H1 (cell line): ENCODE results near the gene SYMPK. TPM values are rescaled to one million over a fixed set of nuclear protein-coding genes. Genes with fewer than 3 reads are reported as not detected.

Source experiments
- HDAC2 ChIP-seq, 2 experiments: fragments of 300-600 bp in 1 of 2; sonication (generic) in 1 of 2; IDR thresholded peaks; 2 replicates each; pipeline ENCODE4 v1.6.1; 2011 to 2012; ENCODE audit warnings: low read depth in 2 of 2, low read length in 2 of 2, mild to moderate bottlenecking in 2 of 2, moderate library complexity in 2 of 2, borderline replicate concordance in 1 of 2, inconsistent platforms in 1 of 2
- HDAC6 ChIP-seq: IDR thresholded peaks from one replicate; pipeline ENCODE4 v1.7.1; 2012; ENCODE audit warnings: low read depth, mild to moderate bottlenecking, inconsistent platforms, low read length, moderate library complexity
- KDM1A ChIP-seq: fragments of 200-600, 300-600 bp; sonication (generic); IDR thresholded peaks from 2 replicates; pipeline ENCODE4 v1.7.1; 2016; ENCODE audit warnings: mild to moderate bottlenecking, low read length, borderline replicate concordance
- NANOG ChIP-seq: IDR thresholded peaks from 2 replicates; pipeline ENCODE4 v1.6.1; 2011; ENCODE audit warnings: low read length, low read depth, mild to moderate bottlenecking, inconsistent platforms; ENCODE audit not compliant: insufficient read depth, poor library complexity, severe bottlenecking
- POLR2A ChIP-seq, 2 experiments: IDR thresholded peaks; 1 replicate in 1 of 2; 2 replicates in 1 of 2; pipeline ENCODE4 v1.6.1; 2011; ENCODE audit warnings: low read depth in 2 of 2, low read length in 2 of 2, mild to moderate bottlenecking in 2 of 2; ENCODE audit errors: control extremely low read depth in 1 of 2
- RAD21 ChIP-seq, 2 experiments: IDR thresholded peaks in 1 of 2; conservative IDR thresholded peaks in 1 of 2; 2 replicates each; pipeline ENCODE4 v1.6.1; 2011; ENCODE audit warnings: low read depth in 2 of 2, low read length in 2 of 2, improper control_type of control experiment in 1 of 2, inconsistent platforms in 1 of 2, mild to moderate bottlenecking in 1 of 2, moderate library complexity in 1 of 2
- SIRT6 ChIP-seq: IDR thresholded peaks from one replicate; pipeline ENCODE4 v1.7.1; 2012; ENCODE audit warnings: low read length, inconsistent platforms
- polyA plus RNA-seq, 7 experiments: library from polyadenylated mRNA; depleted of rRNA in 3 of 7; stranded (reverse) in 5 of 7; unstranded in 2 of 7; fragments of >200 nt in 5 of 7; fragments of 200-250 nt in 2 of 7; gene quantifications; 1 replicate in 5 of 7; 2 replicates in 1 of 7; 4 replicates in 1 of 7; pipeline versions ENCODE4 v1.2.1 to v1.2.3, GENCODE V29; 2011 to 2013; ENCODE audit warnings: missing spikeins in 2 of 7, mixed read lengths in 2 of 7
- total RNA-seq: library from RNA; stranded (reverse); fragmentation: NEBNext Ultra II Directional; extraction: Animal tissue kit (Norgen Biotek cat#: 25700); gene quantifications from 2 replicates; pipeline ENCODE4 v1.2.1, GENCODE V29; 2021
- TF ChIP-seq, protein P1 (sequence below), 3 experiments: IDR thresholded peaks; 1 replicate in 2 of 3; 2 replicates in 1 of 3; pipeline versions ENCODE4 v1.5.1 to v1.6.1; 2011; ENCODE audit warnings: low read length in 3 of 3, mild to moderate bottlenecking in 3 of 3, inconsistent platforms in 2 of 3, low read depth in 1 of 3, moderate library complexity in 1 of 3; ENCODE audit not compliant: insufficient read depth in 1 of 3; ENCODE audit errors: control extremely low read depth in 1 of 3

SYMPK gene
- total and polyA plus RNA-seq, 2 of the 8 experiments (the other 6 are each of a cell fraction or from before 2014, with no cell fraction given): 93.6 to 99.5 TPM

DNA sequence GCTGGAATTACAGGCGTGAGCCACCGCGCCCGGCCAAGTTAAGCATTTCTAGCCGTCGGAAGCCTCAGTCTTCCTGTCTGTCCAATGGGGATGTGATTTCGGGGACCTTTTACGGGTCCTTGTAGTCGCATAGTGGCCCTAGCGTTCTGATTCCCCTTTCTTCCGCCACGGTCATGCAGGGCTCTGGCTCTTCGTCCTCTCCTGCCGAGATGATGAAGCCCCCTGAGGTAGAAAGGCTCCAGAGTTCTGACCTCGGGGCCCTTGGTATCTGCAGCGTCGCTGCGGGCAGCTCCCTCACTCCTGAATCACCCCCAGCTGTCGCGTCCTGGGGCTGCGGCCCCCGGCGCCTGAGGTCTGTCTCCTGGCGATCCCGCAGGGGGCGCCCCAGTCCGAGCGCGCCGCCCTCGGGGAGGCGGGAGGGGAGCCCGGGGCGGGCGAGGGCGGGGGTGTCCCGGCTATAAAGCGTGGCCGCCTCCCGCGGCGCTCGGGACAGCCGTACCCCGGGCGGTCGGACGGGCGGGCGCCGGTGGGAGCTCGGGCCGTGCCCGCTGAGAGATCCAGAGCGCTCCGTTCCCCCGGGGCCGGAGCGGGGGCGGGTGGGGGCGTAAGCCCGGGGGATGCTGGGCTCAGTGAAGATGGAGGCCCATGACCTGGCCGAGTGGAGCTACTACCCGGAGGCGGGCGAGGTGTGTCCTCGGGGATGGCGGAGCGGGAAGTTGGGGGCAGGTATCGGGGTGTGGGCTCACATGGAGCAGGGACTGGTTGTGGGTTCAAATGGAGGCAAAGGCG lies 1.1 kb upstream of the SYMPK start, which contains the start of gene FOXA3 (continued):
- TF ChIP-seq SIRT6 (no peak), HDAC6 (no peak), HDAC2 (IDR thresholded peaks at IDR 0.05; ENCODE audit: borderline replicate concordance in 1 of 2, low read depth in 2 of 2, low read length in 2 of 2) (peak in 1 of 2 experiments; percentile 99; a peak in 2 of 4 replicates), KDM1A (peak; percentile 99), NANOG (peak; percentile 49), POLR2A (IDR thresholded peaks at IDR 0.05; ENCODE audit: control extremely low read depth in 1 of 2, low read depth in 2 of 2, low read length in 2 of 2) (peak in 1 of 2 experiments; percentile 53; a peak in 1 of 3 replicates), RAD21 (IDR thresholded peaks at IDR 0.05 in 1 of 2, conservative IDR thresholded peaks at IDR 0.05 in 1 of 2; ENCODE audit: low read depth in 2 of 2, low read length in 2 of 2) (peak; percentile 66 to 86)
- TF ChIP-seq, protein P1, sequence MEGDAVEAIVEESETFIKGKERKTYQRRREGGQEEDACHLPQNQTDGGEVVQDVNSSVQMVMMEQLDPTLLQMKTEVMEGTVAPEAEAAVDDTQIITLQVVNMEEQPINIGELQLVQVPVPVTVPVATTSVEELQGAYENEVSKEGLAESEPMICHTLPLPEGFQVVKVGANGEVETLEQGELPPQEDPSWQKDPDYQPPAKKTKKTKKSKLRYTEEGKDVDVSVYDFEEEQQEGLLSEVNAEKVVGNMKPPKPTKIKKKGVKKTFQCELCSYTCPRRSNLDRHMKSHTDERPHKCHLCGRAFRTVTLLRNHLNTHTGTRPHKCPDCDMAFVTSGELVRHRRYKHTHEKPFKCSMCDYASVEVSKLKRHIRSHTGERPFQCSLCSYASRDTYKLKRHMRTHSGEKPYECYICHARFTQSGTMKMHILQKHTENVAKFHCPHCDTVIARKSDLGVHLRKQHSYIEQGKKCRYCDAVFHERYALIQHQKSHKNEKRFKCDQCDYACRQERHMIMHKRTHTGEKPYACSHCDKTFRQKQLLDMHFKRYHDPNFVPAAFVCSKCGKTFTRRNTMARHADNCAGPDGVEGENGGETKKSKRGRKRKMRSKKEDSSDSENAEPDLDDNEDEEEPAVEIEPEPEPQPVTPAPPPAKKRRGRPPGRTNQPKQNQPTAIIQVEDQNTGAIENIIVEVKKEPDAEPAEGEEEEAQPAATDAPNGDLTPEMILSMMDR (IDR thresholded peaks at IDR 0.05; ENCODE audit: control extremely low read depth in 1 of 3, insufficient read depth in 1 of 3, low read depth in 1 of 3, low read length in 3 of 3): peak; percentile 56 to 96 (median 65)
